AG09309 (cell line): ENCODE data around the gene FAR2.

Source experiments
- DNase-seq: peaks from one replicate; pipeline ENCODE4 v3.0.0-alpha.2; 2010; ENCODE audit warnings: low read depth
- H3K4me3 ChIP-seq: 2 replicates; pipeline ENCODE4 v1.5.1; 2011; ENCODE audit warnings: mild to moderate bottlenecking, low read depth, low read length, moderate library complexity; ENCODE audit not compliant: control insufficient read depth
- CTCF ChIP-seq: IDR thresholded peaks from 2 replicates; pipeline ENCODE4 v1.5.1; 2011; ENCODE audit warnings: mild to moderate bottlenecking, low read depth, low read length, inconsistent platforms; ENCODE audit not compliant: insufficient read depth, control insufficient read depth; ENCODE audit errors: missing control alignments

The FAR2 gene

GRCh38 chr12:29201746-29202145 is 52.7 kb downstream of the FAR2 start:
- H3K4me3 ChIP-seq, result no peak overlapping the region
- no peak for TF ChIP-seq CTCF

DNA sequence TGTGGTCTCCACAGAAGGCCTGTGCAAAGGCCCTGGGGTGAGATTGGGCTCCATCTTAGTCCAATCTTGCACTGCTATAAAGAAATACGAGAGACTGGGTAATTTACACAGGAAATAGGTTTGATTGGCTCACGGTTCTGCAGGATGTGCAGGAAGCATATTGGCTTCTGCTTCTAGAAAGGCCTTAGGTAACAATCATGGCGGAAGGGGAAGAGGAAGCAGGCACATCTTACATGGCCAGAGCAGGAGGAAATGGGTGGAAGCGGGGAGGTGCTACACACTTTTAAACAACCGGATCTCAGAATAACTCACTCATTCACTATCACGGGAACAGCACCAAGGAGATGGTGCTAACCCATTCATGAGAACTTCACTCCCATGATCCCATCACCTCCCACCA is 55.4 kb downstream of the FAR2 start:
- DNase-seq, result no peak
- no peak for TF ChIP-seq CTCF
- no peak overlapping the region for H3K4me3 ChIP-seq

More at GRCh38 chr12:29201746-29202145, 52.7 kb downstream of the FAR2 start:
- DNase-seq, result no peak

DNA sequence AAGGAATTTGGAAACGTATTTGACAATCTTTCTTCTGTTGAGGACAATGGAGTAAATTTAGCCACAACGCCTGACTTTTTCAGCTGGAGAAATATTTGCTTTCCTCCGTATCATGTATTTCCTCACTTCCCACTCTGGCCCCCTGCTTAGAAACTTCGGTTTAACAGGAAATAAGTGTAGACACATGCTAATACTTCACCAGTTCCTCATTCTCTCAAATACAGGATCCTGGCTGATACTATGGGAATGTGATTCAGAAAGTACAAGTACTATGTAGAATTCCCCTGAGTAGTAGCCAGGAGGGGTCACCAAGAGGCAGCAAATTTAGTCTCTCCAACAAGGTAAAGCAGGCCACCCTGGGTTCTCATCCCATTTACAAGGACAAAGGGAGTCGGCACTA is 58.0 kb downstream of the FAR2 start:
- no peak for TF ChIP-seq CTCF
- DNase-seq, result no peak
- H3K4me3 ChIP-seq, result no peak overlapping the region

GRCh38 chr12:29208060-29208459 is 59.0 kb downstream of the FAR2 start:
- DNase-seq, result no peak
- no peak for TF ChIP-seq CTCF
- H3K4me3 ChIP-seq, result no peak overlapping the region

GRCh38 chr12:29208936-29209701 is 60.0 kb downstream of the FAR2 start:
- H3K4me3 ChIP-seq, result no peak overlapping the region
- no peak for DNase-seq
- TF ChIP-seq CTCF, result no peak

GRCh38 chr12:29211696-29212095 is 62.6 kb downstream of the FAR2 start:
- no peak overlapping the region for H3K4me3 ChIP-seq
- DNase-seq, result no peak
- no peak for TF ChIP-seq CTCF
